ENCODE results near the gene POC1A.

DNA sequence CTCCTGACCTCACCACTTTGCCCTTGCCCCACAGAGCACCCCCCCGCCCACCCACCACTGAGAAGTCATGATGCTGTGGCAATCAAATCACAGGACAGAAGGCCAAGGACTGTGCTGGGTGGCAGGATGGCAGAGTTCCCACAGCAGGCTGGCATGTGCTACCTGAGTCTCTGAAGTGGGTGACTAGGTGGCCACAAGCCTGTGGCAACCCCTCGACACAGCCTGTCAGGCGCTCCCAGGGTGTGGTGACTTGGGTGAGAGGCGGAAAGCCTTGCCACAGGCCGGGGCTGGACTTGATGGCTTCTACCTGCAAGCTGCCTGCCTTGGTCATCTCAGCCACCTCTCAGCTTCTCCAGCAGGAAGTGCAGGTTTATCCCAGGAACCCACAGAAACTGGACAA is 82.2 kb downstream of the POC1A start:
- TF ChIP-seq, protein P1, sequence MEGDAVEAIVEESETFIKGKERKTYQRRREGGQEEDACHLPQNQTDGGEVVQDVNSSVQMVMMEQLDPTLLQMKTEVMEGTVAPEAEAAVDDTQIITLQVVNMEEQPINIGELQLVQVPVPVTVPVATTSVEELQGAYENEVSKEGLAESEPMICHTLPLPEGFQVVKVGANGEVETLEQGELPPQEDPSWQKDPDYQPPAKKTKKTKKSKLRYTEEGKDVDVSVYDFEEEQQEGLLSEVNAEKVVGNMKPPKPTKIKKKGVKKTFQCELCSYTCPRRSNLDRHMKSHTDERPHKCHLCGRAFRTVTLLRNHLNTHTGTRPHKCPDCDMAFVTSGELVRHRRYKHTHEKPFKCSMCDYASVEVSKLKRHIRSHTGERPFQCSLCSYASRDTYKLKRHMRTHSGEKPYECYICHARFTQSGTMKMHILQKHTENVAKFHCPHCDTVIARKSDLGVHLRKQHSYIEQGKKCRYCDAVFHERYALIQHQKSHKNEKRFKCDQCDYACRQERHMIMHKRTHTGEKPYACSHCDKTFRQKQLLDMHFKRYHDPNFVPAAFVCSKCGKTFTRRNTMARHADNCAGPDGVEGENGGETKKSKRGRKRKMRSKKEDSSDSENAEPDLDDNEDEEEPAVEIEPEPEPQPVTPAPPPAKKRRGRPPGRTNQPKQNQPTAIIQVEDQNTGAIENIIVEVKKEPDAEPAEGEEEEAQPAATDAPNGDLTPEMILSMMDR (IDR thresholded peaks at IDR 0.05) = no peak
- no peak for TF ChIP-seq POLR2A (IDR thresholded peaks at IDR 0.05)

All from uterus (tissue), 2 donors.